OCI-LY7 (cell line): Measurements from ENCODE around the gene TMEM127.

Source experiments
- CTCF ChIP-seq: fragments of 200-600 bp; sonication (generic); conservative IDR thresholded peaks from 2 replicates; pipeline ENCODE4 v1.5.1; 2014; ENCODE audit warnings: mild to moderate bottlenecking, antibody characterized with exemption, low read length, moderate library complexity, mixed read lengths
- EZH2phosphoT487 ChIP-seq: fragments of 200-600 bp; sonication (generic); IDR thresholded peaks from 2 replicates; pipeline ENCODE4 v1.6.1; 2018; ENCODE audit warnings: low read depth, borderline replicate concordance, mild to moderate bottlenecking, mixed run types, antibody characterized with exemption, low read length, moderate library complexity, mixed read lengths

GRCh38 chr2:96233436-96233835 lies 32.4 kb downstream of the TMEM127 start:
- TF ChIP-seq CTCF (no peak), EZH2phosphoT487 (no peak)
